HepG2 (cell line): ENCODE results near the gene IPCEF1. TPM values are rescaled to one million over a fixed set of nuclear protein-coding genes. Genes with fewer than 3 reads are reported as not detected.

ENCODE experiments used
- ATAC-seq: fragments of 200-7000 bp; cut with Tn5 transposase; 3 replicates; pipeline ENCODE4 v1.9.1; 2020; ENCODE audit warnings: mild to moderate bottlenecking, moderate library complexity
- BruUV-seq: library from RNA; stranded (reverse); fragments of 400-500 nt; replicated peaks from 2 replicates; lab custom pipeline; 2021; lab: Mats Ljungman, UMichigan
- CTCF ChIA-PET: fragments of 300-600 bp; formaldehyde crosslinking; extraction: SDS; loops from one replicate; lab custom pipeline; 2021; ENCODE audit warnings: low total read pairs, inconsistent platforms, low intra/inter-chr PET ratio; lab: Yijun Ruan, JAX
- POLR2A ChIA-PET: fragments of 350-600 bp; sonication (Branson Sonifier 250); formaldehyde crosslinking; loops from one replicate; lab custom pipeline; 2020; ENCODE audit warnings: antibody characterized with exemption, inconsistent platforms; lab: Yijun Ruan, JAX
- DNase-seq: peaks from one replicate; pipeline ENCODE4 v3.0.0-alpha.2; 2015; ENCODE audit warnings: low spot score
- FAIRE-seq: peaks from 3 replicates; lab custom pipeline; 2011; peaks lifted over from hg19 to GRCh38; lab: Jason Lieb, UNC
- H2AFZ ChIP-seq: one replicate; pipeline ENCODE4 v1.6.1; 2011; ENCODE audit warnings: low read length, inconsistent platforms
- H3K27ac ChIP-seq: fragments of 300-600 bp; 3 replicates; pipeline ENCODE4 v1.8.0; 2011; ENCODE audit warnings: mixed run types, mild to moderate bottlenecking, mixed read lengths, low read length, inconsistent platforms; ENCODE audit not compliant: insufficient read depth; ENCODE audit errors: extremely low read length
- H3K27me3 ChIP-seq, 2 experiments: fragments of 200-600 bp in 1 of 2; 2 replicates in 1 of 2; 3 replicates in 1 of 2; pipeline versions ENCODE4 v1.6.0 to v1.8.0; 2011; ENCODE audit warnings: low read length in 2 of 2, mild to moderate bottlenecking in 2 of 2, moderate library complexity in 2 of 2, inconsistent platforms in 1 of 2; ENCODE audit not compliant: insufficient read depth in 2 of 2, control insufficient read depth in 1 of 2
- H3K36me3 ChIP-seq, 2 experiments: fragments of 200-600 bp in 1 of 2; replicated peaks in 1 of 2; 2 replicates in 1 of 2; 3 replicates in 1 of 2; pipeline versions ENCODE4 v1.5.1 to v1.8.0; 2011; ENCODE audit warnings: low read length in 2 of 2, inconsistent platforms in 1 of 2; ENCODE audit not compliant: insufficient read depth in 2 of 2, control insufficient read depth in 1 of 2
- H3K4me1 ChIP-seq: 2 replicates; pipeline ENCODE4 v1.5.1; 2012; ENCODE audit warnings: low read length, inconsistent platforms; ENCODE audit not compliant: insufficient read depth
- H3K4me2 ChIP-seq: 2 replicates; pipeline ENCODE4 v1.6.0; 2011; ENCODE audit warnings: low read depth, low read length, inconsistent platforms
- H3K4me3 ChIP-seq, 3 experiments: fragments of 200-600 bp in 1 of 3; sonication (generic), shearing (Covaris generic) in 1 of 3; replicated peaks in 1 of 3; 2 replicates each; pipeline ENCODE4 v1.5.1; 2011 to 2016; ENCODE audit warnings: low read length in 3 of 3, inconsistent platforms in 2 of 3, low read depth in 2 of 3, mild to moderate bottlenecking in 2 of 3, control low read depth in 1 of 3, mixed read lengths in 1 of 3; ENCODE audit not compliant: insufficient read depth in 1 of 3
- H3K79me2 ChIP-seq: one replicate; pipeline ENCODE4 v1.6.1; 2011; ENCODE audit warnings: low read length, inconsistent platforms; ENCODE audit not compliant: insufficient read depth
- H3K9ac ChIP-seq: 2 replicates; pipeline ENCODE4 v1.6.0; 2011; ENCODE audit warnings: mild to moderate bottlenecking, low read depth, low read length, inconsistent platforms; ENCODE audit not compliant: insufficient read depth
- H3K9me3 ChIP-seq: 2 replicates; pipeline ENCODE4 v1.5.1; 2012; ENCODE audit warnings: mild to moderate bottlenecking, low read length
- H4K20me1 ChIP-seq: 2 replicates; pipeline ENCODE4 v1.6.0; 2011; ENCODE audit warnings: inconsistent platforms, mild to moderate bottlenecking, low read length, moderate library complexity; ENCODE audit not compliant: insufficient read depth
- ARNTL ChIP-seq: sonication (generic); formaldehyde crosslinking; IDR thresholded peaks from 2 replicates; pipeline ENCODE4 v1.4.0; 2020; ENCODE audit warnings: mild to moderate bottlenecking, missing genetic modification reagents
- KLF15 ChIP-seq: sonication (generic); formaldehyde crosslinking; IDR thresholded peaks from 2 replicates; pipeline ENCODE4 v1.8.1; 2023; ENCODE audit warnings: borderline replicate concordance, mild to moderate bottlenecking, inconsistent platforms, missing genetic modification reagents, mixed read lengths
- RAD21 ChIP-seq: fragments of 450-650 bp; formaldehyde crosslinking; IDR thresholded peaks from 2 replicates; pipeline ENCODE4 v1.5.0; 2020; ENCODE audit warnings: mild to moderate bottlenecking
- ZHX2 ChIP-seq, 2 experiments: sonication (generic) in 1 of 2; formaldehyde crosslinking in 1 of 2; IDR thresholded peaks; 2 replicates each; pipeline versions ENCODE4 v1.6.1 to v1.9.0; 2014 to 2022; ENCODE audit warnings: antibody characterized with exemption in 1 of 2, borderline replicate concordance in 1 of 2, inconsistent platforms in 1 of 2, low read depth in 1 of 2, missing genetic modification reagents in 1 of 2
- ZNF569 ChIP-seq: sonication (generic); formaldehyde crosslinking; IDR thresholded peaks from 2 replicates; pipeline ENCODE4 v1.5.0; 2020; ENCODE audit warnings: mild to moderate bottlenecking, missing genetic modification reagents, moderate library complexity, borderline replicate concordance
- ZNF619 ChIP-seq: sonication (generic); formaldehyde crosslinking; IDR thresholded peaks from 2 replicates; pipeline ENCODE4 v1.4.0; 2020; ENCODE audit warnings: mild to moderate bottlenecking, missing genetic modification reagents
- WGBS: methylation state at CpG from one replicate; pipeline ENCODE4 v1.1.6; 2017; ENCODE audit warnings: low lambda C conversion rate; 5-methylcytosine and 5-hydroxymethylcytosine counted together
- in situ Hi-C: cut with HindIII; loops from 2 replicates; pipeline ENCODE4 v1.10.0; 2017; ENCODE audit warnings: low pct_unique_long_range_greater_than_20kb; ENCODE audit not compliant: extremely low pct_ligation_motif_present
- intact Hi-C: fragments of 100-400 bp; cut with micrococcal nuclease; formaldehyde crosslinking; loops from one replicate; pipeline ENCODE4 v1.10.0; 2022; ENCODE audit not compliant: unreplicated experiment
- polyA plus RNA-seq, 8 experiments: library from polyadenylated mRNA; depleted of rRNA in 3 of 8; stranded (reverse) in 7 of 8; unstranded in 1 of 8; fragments of >200 nt; fragmentation: Illumina TruSeq in 4 of 8; extraction: Trizol in 4 of 8; gene quantifications; 2 replicates each; pipeline versions ENCODE4 v1.2.1 to v1.2.3, GENCODE V29; 2011 to 2016; ENCODE audit warnings: low read depth in 4 of 8, missing spikeins in 1 of 8, mixed read lengths in 1 of 8; ENCODE audit not compliant: insufficient read depth in 1 of 8
- total RNA-seq, 5 experiments: library from RNA; depleted of rRNA; stranded (reverse); fragments of >200 nt; fragmentation: Illumina TruSeq; extraction: Trizol; gene quantifications; 2 replicates each; pipeline ENCODE4 v1.2.3, GENCODE V29; 2016; ENCODE audit warnings: low read depth in 1 of 5
- TF ChIP-seq, protein P1 (sequence below): sonication (generic); formaldehyde crosslinking; IDR thresholded peaks from 2 replicates; pipeline ENCODE4 v1.5.1; 2020; ENCODE audit warnings: mild to moderate bottlenecking, missing genetic modification reagents

The IPCEF1 gene
- total and polyA plus RNA-seq, 2 of the 13 experiments (the other 11 are each of a cell fraction or from before 2014, with no cell fraction given), result 0.03 TPM; not detected in 1

GRCh38 chr6:154352898-154353585 is 3.6 kb downstream of the IPCEF1 start:
- Histone ChIP-seq H3K9ac (no peak overlapping the region), H3K4me3 (no peak overlapping the region), H3K36me3 (no peaks in the 10 kb centered on the region), H3K79me2 (no peaks in the 10 kb centered on the region)
- DNase-seq, result no peak
- ChIA-PET POLR2A (no interaction called here), CTCF (no interaction called here)
- no peak for TF ChIP-seq RAD21 (CRISPR knock-in tag)
- TF ChIP-seq, protein P1, sequence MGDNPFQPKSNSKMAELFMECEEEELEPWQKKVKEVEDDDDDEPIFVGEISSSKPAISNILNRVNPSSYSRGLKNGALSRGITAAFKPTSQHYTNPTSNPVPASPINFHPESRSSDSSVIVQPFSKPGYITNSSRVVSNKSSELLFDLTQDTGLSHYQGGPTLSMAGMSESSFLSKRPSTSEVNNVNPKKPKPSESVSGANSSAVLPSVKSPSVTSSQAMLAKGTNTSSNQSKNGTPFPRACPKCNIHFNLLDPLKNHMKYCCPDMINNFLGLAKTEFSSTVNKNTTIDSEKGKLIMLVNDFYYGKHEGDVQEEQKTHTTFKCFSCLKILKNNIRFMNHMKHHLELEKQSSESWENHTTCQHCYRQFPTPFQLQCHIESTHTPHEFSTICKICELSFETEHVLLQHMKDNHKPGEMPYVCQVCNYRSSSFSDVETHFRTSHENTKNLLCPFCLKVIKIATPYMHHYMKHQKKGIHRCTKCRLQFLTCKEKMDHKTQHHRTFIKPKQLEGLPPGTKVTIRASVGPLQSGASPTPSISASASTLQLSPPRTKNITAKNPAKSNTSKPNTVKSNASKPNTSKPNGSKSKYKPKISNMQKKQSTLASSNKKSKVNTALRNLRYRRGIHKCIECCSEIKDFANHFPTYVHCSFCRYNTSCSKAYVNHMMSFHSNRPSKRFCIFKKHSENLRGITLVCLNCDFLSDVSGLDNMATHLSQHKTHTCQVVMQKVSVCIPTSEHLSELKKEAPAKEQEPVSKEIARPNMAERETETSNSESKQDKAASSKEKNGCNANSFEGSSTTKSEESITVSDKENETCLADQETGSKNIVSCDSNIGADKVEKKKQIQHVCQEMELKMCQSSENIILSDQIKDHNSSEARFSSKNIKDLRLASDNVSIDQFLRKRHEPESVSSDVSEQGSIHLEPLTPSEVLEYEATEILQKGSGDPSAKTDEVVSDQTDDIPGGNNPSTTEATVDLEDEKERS, result no peak
- no peak for TF ChIP-seq ZNF569 (CRISPR knock-in tag)
- no peak for TF ChIP-seq ARNTL
- no peak for TF ChIP-seq ZNF619
- TF ChIP-seq ZHX2 (IDR thresholded peaks at IDR 0.05; ENCODE audit: low read depth), result no peak
- TF ChIP-seq ZHX2 (CRISPR knock-in tag; IDR thresholded peaks at IDR 0.05; ENCODE audit: borderline replicate concordance), result no peak
- TF ChIP-seq KLF15, result no peak
- TF ChIP-seq, all 625 proteins: peak for 0
- Histone ChIP-seq H3K4me2 (no peak overlapping the region), H3K27ac (no peak overlapping the region), H3K9me3 (no peaks in the 10 kb centered on the region), H4K20me1 (no peaks in the 10 kb centered on the region), H3K4me1 (no peaks in the 10 kb centered on the region), H2AFZ (no peak overlapping the region), H3K27me3 (no peaks in the 10 kb centered on the region; a peak in 1 of 5 replicates)
- FAIRE-seq, result no peak
- WGBS, result 64% methylated on average over 15 of the region's 15 CpGs
- in situ Hi-C loops (no loop called here), intact Hi-C loops (no loop called here)
- no peak for ATAC-seq
- no TSS peak for BruUV-seq
